Measurements from ENCODE around the gene FRMPD2. TPM values are rescaled to one million over a fixed set of nuclear protein-coding genes. Genes with fewer than 3 reads are reported as not detected.

The FRMPD2 gene
- total RNA-seq, 1 experiment from 2014 or later, result 0.44 TPM

DNA sequence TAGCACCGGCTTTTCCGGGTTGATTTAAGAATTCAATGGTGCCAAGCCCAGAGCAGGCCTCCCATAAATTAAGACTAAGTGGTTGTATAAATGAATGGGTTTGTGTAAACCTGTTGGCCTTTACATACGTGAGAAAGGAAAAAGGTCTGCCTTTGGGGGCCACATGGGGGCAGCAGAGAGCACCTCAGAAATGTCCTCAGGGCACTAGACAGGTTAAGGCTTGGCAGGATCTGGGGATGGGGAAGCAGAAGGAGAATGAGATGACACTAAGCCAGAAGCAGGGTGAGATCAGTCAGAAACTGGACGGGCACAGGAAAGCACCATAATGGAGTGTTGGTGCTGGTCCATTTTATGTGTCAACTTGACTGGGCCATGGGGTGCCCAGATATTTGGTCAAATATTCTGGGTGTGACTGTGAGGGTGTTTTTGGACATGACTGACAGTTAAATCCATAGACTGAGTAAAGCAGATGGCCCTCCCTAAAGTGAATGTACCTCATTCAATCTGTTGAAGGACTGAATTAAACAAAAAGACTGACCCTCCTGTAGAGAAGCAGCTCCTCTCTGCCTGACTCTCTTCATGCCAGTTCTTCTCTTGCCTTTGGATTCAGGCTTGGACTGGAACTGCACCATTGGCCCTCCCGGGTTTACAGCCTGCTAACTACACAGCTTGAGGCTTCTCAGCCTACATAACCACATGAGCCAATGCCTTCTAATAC lies 58.9 kb downstream of the FRMPD2 start:
- WGBS (ENCODE audit: extremely low coverage, insufficient read length, low lambda C conversion rate), result no CpG with 5 or more reads among the region's 5 CpGs
- H3K56ac ChIP-seq (ENCODE audit: insufficient read length, low read depth, low read length), result no peak overlapping the region
- TF ChIP-seq, protein P1, sequence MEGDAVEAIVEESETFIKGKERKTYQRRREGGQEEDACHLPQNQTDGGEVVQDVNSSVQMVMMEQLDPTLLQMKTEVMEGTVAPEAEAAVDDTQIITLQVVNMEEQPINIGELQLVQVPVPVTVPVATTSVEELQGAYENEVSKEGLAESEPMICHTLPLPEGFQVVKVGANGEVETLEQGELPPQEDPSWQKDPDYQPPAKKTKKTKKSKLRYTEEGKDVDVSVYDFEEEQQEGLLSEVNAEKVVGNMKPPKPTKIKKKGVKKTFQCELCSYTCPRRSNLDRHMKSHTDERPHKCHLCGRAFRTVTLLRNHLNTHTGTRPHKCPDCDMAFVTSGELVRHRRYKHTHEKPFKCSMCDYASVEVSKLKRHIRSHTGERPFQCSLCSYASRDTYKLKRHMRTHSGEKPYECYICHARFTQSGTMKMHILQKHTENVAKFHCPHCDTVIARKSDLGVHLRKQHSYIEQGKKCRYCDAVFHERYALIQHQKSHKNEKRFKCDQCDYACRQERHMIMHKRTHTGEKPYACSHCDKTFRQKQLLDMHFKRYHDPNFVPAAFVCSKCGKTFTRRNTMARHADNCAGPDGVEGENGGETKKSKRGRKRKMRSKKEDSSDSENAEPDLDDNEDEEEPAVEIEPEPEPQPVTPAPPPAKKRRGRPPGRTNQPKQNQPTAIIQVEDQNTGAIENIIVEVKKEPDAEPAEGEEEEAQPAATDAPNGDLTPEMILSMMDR (conservative IDR thresholded peaks at IDR 0.05), result peak; percentile 88

More for the DNA sequence above, 58.9 kb downstream of the FRMPD2 start:
- Histone ChIP-seq H3K9me3 (ENCODE audit: control insufficient read depth, low read depth, low read length) (no peaks in the 10 kb centered on the region), H3K27ac (ENCODE audit: insufficient read length, low read depth, low read length) (no peak overlapping the region), H4K8ac (replicated peaks; ENCODE audit: insufficient read length, low read depth, low read length) (no peak overlapping the region), H2BK120ac (ENCODE audit: low read depth, low read length, poor library complexity, severe bottlenecking) (no peak overlapping the region), H2AK5ac (ENCODE audit: insufficient read length, low read length) (no peak overlapping the region), H2AFZ (ENCODE audit: low read length) (no peak overlapping the region), H4K5ac (ENCODE audit: insufficient read length, low read depth, low read length) (no peak overlapping the region), H3K14ac (ENCODE audit: insufficient read depth, low read length) (no peak overlapping the region), H2BK5ac (ENCODE audit: insufficient read length, low read length) (no peak overlapping the region), H3K4me2 (ENCODE audit: insufficient read depth, insufficient read length, low read length) (no peak overlapping the region), H3K27me3 (ENCODE audit: insufficient read depth, low read length) (no peaks in the 10 kb centered on the region), H3K9ac (ENCODE audit: extremely low read depth, insufficient read length, low read length) (no peak overlapping the region), H3T11ph (ENCODE audit: low read length) (no peak overlapping the region), H4K91ac (ENCODE audit: insufficient read length, low read depth, low read length) (no peak overlapping the region), H3K79me1 (ENCODE audit: insufficient read depth, low read depth, low read length, poor library complexity, severe bottlenecking) (no peaks in the 10 kb centered on the region), H2BK20ac (ENCODE audit: low read depth, low read length, poor library complexity, severe bottlenecking) (no peak overlapping the region), H2BK12ac (ENCODE audit: insufficient read length, low read depth, low read length) (no peak overlapping the region), H4K20me1 (ENCODE audit: control insufficient read depth, insufficient read depth, insufficient read length) (no peaks in the 10 kb centered on the region), H3K23ac (ENCODE audit: insufficient read length, low read depth, low read length) (no peak overlapping the region), H3K4me1 (ENCODE audit: insufficient read depth, low read length) (no peaks in the 10 kb centered on the region), H2BK15ac (ENCODE audit: low read depth, low read length) (no peak overlapping the region), H3K4ac (ENCODE audit: low read depth, low read length) (no peak overlapping the region), H3K79me2 (ENCODE audit: insufficient read depth, low read length) (no peaks in the 10 kb centered on the region), H3K18ac (ENCODE audit: insufficient read length, low read depth, low read length) (no peak overlapping the region), H3K23me2 (ENCODE audit: insufficient read length, low read depth, low read length, poor library complexity, severe bottlenecking) (no peaks in the 10 kb centered on the region)
- no peaks in the 10 kb centered on the region for H3K36me3 Mint-ChIP-seq (ENCODE audit: insufficient read depth in 1 of 3, low read depth in 3 of 3)
- no peak overlapping the region for H3K27ac Mint-ChIP-seq
- H3K4me3 Mint-ChIP-seq, result no peak overlapping the region
- H3K4me1 Mint-ChIP-seq, result no peaks in the 10 kb centered on the region
- no peaks in the 10 kb centered on the region for H3K27me3 Mint-ChIP-seq (ENCODE audit: low read depth)
- peak; percentile 72 for DNase-seq
- H3K9me3 Mint-ChIP-seq, result 0 out of 5 replicates have a peak, but pooled peaks cover 2 to 3% of the 10 kb centered on the region in 2 experiments

All from H9 (cell line).